H9 (cell line): Measurements from ENCODE around the gene STK24. TPM values are rescaled to one million over a fixed set of nuclear protein-coding genes. Genes with fewer than 3 reads are reported as not detected.

Experiments
- DNase-seq: peaks from one replicate; pipeline ENCODE4 v3.0.0-alpha.2; 2017
- H2AFZ ChIP-seq: one replicate; pipeline ENCODE4 v1.6.1; 2013; ENCODE audit warnings: mild to moderate bottlenecking, low read length, control low read depth, moderate library complexity
- H2AK5ac ChIP-seq: 2 replicates; pipeline ENCODE4 v1.6.1; 2013; ENCODE audit warnings: low read length, control low read depth, mixed read lengths; ENCODE audit not compliant: insufficient read length
- H2BK120ac ChIP-seq: one replicate; pipeline ENCODE4 v1.6.1; 2013; ENCODE audit warnings: low read depth, mild to moderate bottlenecking, low read length, control low read depth, inconsistent platforms; ENCODE audit not compliant: poor library complexity, severe bottlenecking
- H2BK12ac ChIP-seq: 2 replicates; pipeline ENCODE4 v1.6.1; 2013; ENCODE audit warnings: low read length, control low read depth, mixed read lengths, low read depth; ENCODE audit not compliant: insufficient read length
- H2BK15ac ChIP-seq: 2 replicates; pipeline ENCODE4 v1.6.1; 2013; ENCODE audit warnings: low read depth, low read length, control low read depth
- H2BK20ac ChIP-seq: one replicate; pipeline ENCODE4 v1.6.1; 2013; ENCODE audit warnings: low read depth, mild to moderate bottlenecking, low read length, control low read depth, inconsistent platforms; ENCODE audit not compliant: poor library complexity, severe bottlenecking
- H2BK5ac ChIP-seq: 2 replicates; pipeline ENCODE4 v1.6.1; 2013; ENCODE audit warnings: low read length, control low read depth, mixed read lengths; ENCODE audit not compliant: insufficient read length
- H3K14ac ChIP-seq: 2 replicates; pipeline ENCODE4 v1.6.1; 2013; ENCODE audit warnings: low read length, control low read depth; ENCODE audit not compliant: insufficient read depth
- H3K18ac ChIP-seq: 2 replicates; pipeline ENCODE4 v1.6.1; 2013; ENCODE audit warnings: low read depth, mild to moderate bottlenecking, mixed read lengths, low read length, control low read depth; ENCODE audit not compliant: insufficient read length
- H3K23ac ChIP-seq: 2 replicates; pipeline ENCODE4 v1.6.1; 2013; ENCODE audit warnings: low read length, control low read depth, mixed read lengths, low read depth; ENCODE audit not compliant: insufficient read length
- H3K23me2 ChIP-seq: 2 replicates; pipeline ENCODE4 v1.6.1; 2013; ENCODE audit warnings: low read depth, mild to moderate bottlenecking, mixed read lengths, low read length, control low read depth; ENCODE audit not compliant: insufficient read length, poor library complexity, severe bottlenecking
- H3K27ac ChIP-seq: 2 replicates; pipeline ENCODE4 v1.5.1; 2013; ENCODE audit warnings: low read length, control low read depth, mixed read lengths, low read depth; ENCODE audit not compliant: insufficient read length
- H3K27me3 ChIP-seq: 2 replicates; pipeline ENCODE4 v1.6.1; 2013; ENCODE audit warnings: low read length, control low read depth, inconsistent platforms; ENCODE audit not compliant: insufficient read depth
- H3K4ac ChIP-seq: 2 replicates; pipeline ENCODE4 v1.6.1; 2013; ENCODE audit warnings: low read depth, mild to moderate bottlenecking, control low read depth, inconsistent platforms, low read length, moderate library complexity
- H3K4me1 ChIP-seq: 2 replicates; pipeline ENCODE4 v1.6.1; 2013; ENCODE audit warnings: low read length, control low read depth, inconsistent platforms; ENCODE audit not compliant: insufficient read depth
- H3K4me2 ChIP-seq: 2 replicates; pipeline ENCODE4 v1.6.1; 2013; ENCODE audit warnings: low read length, control low read depth, mixed read lengths; ENCODE audit not compliant: insufficient read length, insufficient read depth
- H3K56ac ChIP-seq: 2 replicates; pipeline ENCODE4 v1.6.1; 2013; ENCODE audit warnings: low read depth, mild to moderate bottlenecking, mixed read lengths, low read length, control low read depth; ENCODE audit not compliant: insufficient read length
- H3K79me1 ChIP-seq: 2 replicates; pipeline ENCODE4 v1.6.1; 2013; ENCODE audit warnings: low read depth, mild to moderate bottlenecking, moderate library complexity, low read length, control low read depth, inconsistent platforms; ENCODE audit not compliant: insufficient read depth, poor library complexity, severe bottlenecking
- H3K79me2 ChIP-seq: 2 replicates; pipeline ENCODE4 v1.6.1; 2013; ENCODE audit warnings: low read length, control low read depth, inconsistent platforms; ENCODE audit not compliant: insufficient read depth
- H3K9ac ChIP-seq: 2 replicates; pipeline ENCODE4 v1.6.1; 2013; ENCODE audit warnings: low read length, control low read depth, mixed read lengths; ENCODE audit not compliant: insufficient read length; ENCODE audit errors: extremely low read depth
- H3K9me3 ChIP-seq: one replicate; pipeline ENCODE4 v1.6.1; 2013; ENCODE audit warnings: low read depth, low read length, inconsistent platforms; ENCODE audit not compliant: control insufficient read depth
- H3T11ph ChIP-seq: one replicate; pipeline ENCODE4 v1.6.1; 2013; ENCODE audit warnings: mild to moderate bottlenecking, low read length, control low read depth, inconsistent platforms
- H4K20me1 ChIP-seq: one replicate; pipeline ENCODE4 v1.6.1; 2013; ENCODE audit not compliant: control insufficient read depth, insufficient read length, insufficient read depth
- H4K5ac ChIP-seq: 2 replicates; pipeline ENCODE4 v1.6.1; 2013; ENCODE audit warnings: low read depth, mild to moderate bottlenecking, mixed read lengths, low read length, control low read depth; ENCODE audit not compliant: insufficient read length
- H4K8ac ChIP-seq: replicated peaks from 2 replicates; pipeline ENCODE4 v1.6.1; 2013; ENCODE audit warnings: low read length, control low read depth, mixed read lengths, low read depth; ENCODE audit not compliant: insufficient read length
- H4K91ac ChIP-seq: 2 replicates; pipeline ENCODE4 v1.6.1; 2013; ENCODE audit warnings: low read depth, mild to moderate bottlenecking, moderate library complexity, mixed read lengths, low read length, control low read depth; ENCODE audit not compliant: insufficient read length
- H3K27ac Mint-ChIP-seq, 3 experiments: 2 replicates in 2 of 3; 3 replicates in 1 of 3; pipeline ENCODE4 v1.8.0; 2020 to 2021; ENCODE audit warnings: mixed read lengths in 3 of 3, mild to moderate bottlenecking in 1 of 3, moderate library complexity in 1 of 3
- H3K27me3 Mint-ChIP-seq: 2 replicates; pipeline ENCODE4 v1.8.0; 2021; ENCODE audit warnings: low read depth, mild to moderate bottlenecking, moderate library complexity, mixed read lengths
- H3K36me3 Mint-ChIP-seq, 3 experiments: 2 replicates in 2 of 3; 3 replicates in 1 of 3; pipeline ENCODE4 v1.8.0; 2020 to 2021; ENCODE audit warnings: low read depth in 3 of 3, mixed read lengths in 3 of 3; ENCODE audit not compliant: insufficient read depth in 1 of 3
- H3K4me1 Mint-ChIP-seq, 2 experiments: 2 replicates each; pipeline ENCODE4 v1.8.0; 2020; ENCODE audit warnings: mixed read lengths in 2 of 2
- H3K4me3 Mint-ChIP-seq, 2 experiments: 2 replicates in 1 of 2; 3 replicates in 1 of 2; pipeline ENCODE4 v1.8.0; 2020 to 2021; ENCODE audit warnings: mild to moderate bottlenecking in 2 of 2, mixed read lengths in 2 of 2, moderate library complexity in 1 of 2
- H3K9me3 Mint-ChIP-seq, 2 experiments: 2 replicates in 1 of 2; 3 replicates in 1 of 2; pipeline ENCODE4 v1.8.0; 2020; ENCODE audit warnings: mild to moderate bottlenecking in 2 of 2, mixed read lengths in 2 of 2, moderate library complexity in 1 of 2
- CTCF ChIP-seq: fragments of 200-600 bp; sonication (generic); conservative IDR thresholded peaks from 3 replicates; pipeline ENCODE4 v1.8.0; 2021; ENCODE audit warnings: antibody characterized with exemption, mild to moderate bottlenecking
- WGBS: extraction: QIAGEN DNeasy Blood & Tissue Kit; methylation state at CpG from one replicate; pipeline ENCODE4 v1.1.7; 2013; ENCODE audit warnings: missing lambda C conversion rate, low lambda C conversion rate, mixed read lengths; ENCODE audit not compliant: insufficient read length; ENCODE audit errors: extremely low coverage; 5-methylcytosine and 5-hydroxymethylcytosine counted together
- total RNA-seq: library from RNA; stranded (reverse); gene quantifications from 2 replicates; pipeline ENCODE4 v1.2.1, GENCODE V29; 2021

The STK24 gene
- total RNA-seq, 1 experiment from 2014 or later, result 134 TPM

- no peak overlapping the region for H3K4me3 Mint-ChIP-seq
- Histone ChIP-seq H2BK12ac (no peak overlapping the region), H2BK15ac (no peak overlapping the region), H3K56ac (no peak overlapping the region), H3K27me3 (no peaks in the 10 kb centered on the region), H3K23ac (no peak overlapping the region), H3T11ph (no peak overlapping the region), H3K23me2 (no peaks in the 10 kb centered on the region), H3K79me2 (no peaks in the 10 kb centered on the region; the same call in 1 of the 2 replicates), H3K14ac (no peak overlapping the region), H4K20me1 (no peaks in the 10 kb centered on the region), H2AFZ (no peak overlapping the region), H3K4me2 (no peak overlapping the region), H4K91ac (no peak overlapping the region), H3K18ac (no peak overlapping the region), H2AK5ac (no peak overlapping the region), H3K27ac (no peak overlapping the region), H2BK5ac (no peak overlapping the region), H3K9ac (no peak overlapping the region), H4K5ac (no peak overlapping the region), H2BK120ac (no peak overlapping the region), H3K9me3 (no peaks in the 10 kb centered on the region), H3K4me1 (0 out of 2 replicates have a peak, but pooled peaks cover 3% of the 10 kb centered on the region), H3K4ac (no peak overlapping the region), H4K8ac (no peak overlapping the region), H3K79me1 (peaks cover 2% of the 10 kb centered on the region), H2BK20ac (no peak overlapping the region)
- WGBS, result no CpG with 5 or more reads among the region's 16 CpGs
- H3K4me1 Mint-ChIP-seq, result peaks cover 14 to 24% of the 10 kb centered on the region in 2 experiments
- no peak for TF ChIP-seq CTCF
- no peak for DNase-seq
- peaks cover 51 to 79% (median 78%) of the 10 kb centered on the region in 3 experiments for H3K36me3 Mint-ChIP-seq
- no peaks in the 10 kb centered on the region for H3K27me3 Mint-ChIP-seq
- no peaks in the 10 kb centered on the region for H3K9me3 Mint-ChIP-seq
- peak overlapping the region; percentile 32 to 91 (median 72); a peak in 5 of 7 replicates for H3K27ac Mint-ChIP-seq
Observed at GRCh38 chr13:98461486-98462240, 115.2 kb downstream of the STK24 start.
